DND-41 (cell line): Measurements from ENCODE around the gene GPR107.

Experiments
- EZH2 ChIP-seq: IDR thresholded peaks from 3 replicates; pipeline ENCODE4 v1.6.1; 2012; ENCODE audit warnings: borderline replicate concordance, low read depth, mild to moderate bottlenecking, moderate library complexity, low read length, inconsistent platforms; ENCODE audit not compliant: severe bottlenecking
- TF ChIP-seq, protein P1 (sequence below): IDR thresholded peaks from 2 replicates; pipeline ENCODE4 v1.5.1; 2012; ENCODE audit warnings: borderline replicate concordance, low read length, moderate library complexity, mild to moderate bottlenecking; ENCODE audit not compliant: poor library complexity, severe bottlenecking; ENCODE audit errors: extremely low read depth

- TF ChIP-seq, protein P1, sequence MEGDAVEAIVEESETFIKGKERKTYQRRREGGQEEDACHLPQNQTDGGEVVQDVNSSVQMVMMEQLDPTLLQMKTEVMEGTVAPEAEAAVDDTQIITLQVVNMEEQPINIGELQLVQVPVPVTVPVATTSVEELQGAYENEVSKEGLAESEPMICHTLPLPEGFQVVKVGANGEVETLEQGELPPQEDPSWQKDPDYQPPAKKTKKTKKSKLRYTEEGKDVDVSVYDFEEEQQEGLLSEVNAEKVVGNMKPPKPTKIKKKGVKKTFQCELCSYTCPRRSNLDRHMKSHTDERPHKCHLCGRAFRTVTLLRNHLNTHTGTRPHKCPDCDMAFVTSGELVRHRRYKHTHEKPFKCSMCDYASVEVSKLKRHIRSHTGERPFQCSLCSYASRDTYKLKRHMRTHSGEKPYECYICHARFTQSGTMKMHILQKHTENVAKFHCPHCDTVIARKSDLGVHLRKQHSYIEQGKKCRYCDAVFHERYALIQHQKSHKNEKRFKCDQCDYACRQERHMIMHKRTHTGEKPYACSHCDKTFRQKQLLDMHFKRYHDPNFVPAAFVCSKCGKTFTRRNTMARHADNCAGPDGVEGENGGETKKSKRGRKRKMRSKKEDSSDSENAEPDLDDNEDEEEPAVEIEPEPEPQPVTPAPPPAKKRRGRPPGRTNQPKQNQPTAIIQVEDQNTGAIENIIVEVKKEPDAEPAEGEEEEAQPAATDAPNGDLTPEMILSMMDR = no peak
- TF ChIP-seq EZH2 = no peak
Measured at GRCh38 chr9:130053504-130054324, at the start of gene GPR107.
